Measurements from ENCODE around the gene MBTPS2. TPM values are rescaled to one million over a fixed set of nuclear protein-coding genes. Genes with fewer than 3 reads are reported as not detected.
"Not testable (repeated sequence)": the region's sequence is repeated elsewhere in the genome, so short reads cannot be mapped to it uniquely, and the experiment has no call there.

The MBTPS2 gene
- total and polyA plus RNA-seq, 4 donors: 5.6 to 13.5 (median 9.9) TPM

GRCh38 chrX:21816136-21816535 lies 23.3 kb upstream of the MBTPS2 start:
- H3K27me3 ChIP-seq (ENCODE audit: control insufficient read depth in 4 of 4, insufficient read depth in 4 of 4, low read length in 3 of 4): peaks cover 0 to 3% (median 0%) of the 10 kb centered on the region in 4 donors

DNA sequence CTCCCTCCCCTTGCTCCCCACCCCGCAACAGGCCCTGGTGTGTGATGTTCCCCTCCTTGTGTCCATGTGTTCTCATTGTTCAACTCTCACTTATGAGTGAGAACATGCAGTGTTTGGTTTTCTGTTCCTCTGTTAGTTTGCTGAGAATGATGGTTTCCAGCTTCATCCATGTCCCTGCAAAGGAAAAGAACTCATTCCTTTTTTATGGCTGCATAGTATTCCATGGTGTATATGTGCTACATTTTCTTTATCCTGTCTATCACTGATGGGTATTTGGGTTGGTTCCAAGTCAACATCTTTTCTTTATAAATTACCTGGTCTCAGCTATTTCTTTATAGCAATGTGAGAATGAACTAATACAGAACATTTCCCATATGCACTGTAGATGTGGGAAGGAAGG lies 19.2 kb upstream of the MBTPS2 start:
- not testable (repeated sequence) for H3K9ac ChIP-seq (ENCODE audit: low read depth in 1 of 2, low read length in 2 of 2); H3K27me3 ChIP-seq (ENCODE audit: control insufficient read depth in 4 of 4, insufficient read depth in 4 of 4, low read length in 3 of 4); H3K4me1 ChIP-seq (ENCODE audit: control insufficient read depth in 4 of 4, insufficient read depth in 4 of 4, low read length in 3 of 4); H3K27ac ChIP-seq (ENCODE audit: low read depth in 1 of 2, low read length in 2 of 2); DNase-seq (ENCODE audit: low spot score); H3K9me3 ChIP-seq (ENCODE audit: control insufficient read depth in 4 of 4, low read length in 3 of 4); H3K36me3 ChIP-seq (ENCODE audit: control insufficient read depth in 4 of 4, insufficient read depth in 3 of 4, low read depth in 1 of 4, low read length in 3 of 4); H3K4me3 ChIP-seq (ENCODE audit: low read depth in 1 of 3, low read length in 3 of 3)
- 96% methylated on average over 1 of the region's 1 CpG for WGBS

More at GRCh38 chrX:21816136-21816535, 23.3 kb upstream of the MBTPS2 start:
- TF ChIP-seq, protein P1, sequence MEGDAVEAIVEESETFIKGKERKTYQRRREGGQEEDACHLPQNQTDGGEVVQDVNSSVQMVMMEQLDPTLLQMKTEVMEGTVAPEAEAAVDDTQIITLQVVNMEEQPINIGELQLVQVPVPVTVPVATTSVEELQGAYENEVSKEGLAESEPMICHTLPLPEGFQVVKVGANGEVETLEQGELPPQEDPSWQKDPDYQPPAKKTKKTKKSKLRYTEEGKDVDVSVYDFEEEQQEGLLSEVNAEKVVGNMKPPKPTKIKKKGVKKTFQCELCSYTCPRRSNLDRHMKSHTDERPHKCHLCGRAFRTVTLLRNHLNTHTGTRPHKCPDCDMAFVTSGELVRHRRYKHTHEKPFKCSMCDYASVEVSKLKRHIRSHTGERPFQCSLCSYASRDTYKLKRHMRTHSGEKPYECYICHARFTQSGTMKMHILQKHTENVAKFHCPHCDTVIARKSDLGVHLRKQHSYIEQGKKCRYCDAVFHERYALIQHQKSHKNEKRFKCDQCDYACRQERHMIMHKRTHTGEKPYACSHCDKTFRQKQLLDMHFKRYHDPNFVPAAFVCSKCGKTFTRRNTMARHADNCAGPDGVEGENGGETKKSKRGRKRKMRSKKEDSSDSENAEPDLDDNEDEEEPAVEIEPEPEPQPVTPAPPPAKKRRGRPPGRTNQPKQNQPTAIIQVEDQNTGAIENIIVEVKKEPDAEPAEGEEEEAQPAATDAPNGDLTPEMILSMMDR (IDR thresholded peaks at IDR 0.05; ENCODE audit: low read depth, low read length, missing input control): no peak
- TF ChIP-seq RXRA (IDR thresholded peaks at IDR 0.05) (no peak), REST (IDR thresholded peaks at IDR 0.05) (no peak), HNF4G (IDR thresholded peaks at IDR 0.05) (no peak), SP1 (IDR thresholded peaks at IDR 0.05) (no peak)
- Histone ChIP-seq H3K36me3 (ENCODE audit: control insufficient read depth in 4 of 4, insufficient read depth in 3 of 4, low read depth in 1 of 4, low read length in 3 of 4) (no peaks in the 10 kb centered on the region), H3K27ac (ENCODE audit: low read depth in 1 of 2, low read length in 2 of 2) (no peak overlapping the region), H3K9me3 (ENCODE audit: control insufficient read depth in 4 of 4, low read length in 3 of 4) (peaks cover 0 to 2% (median 0%) of the 10 kb centered on the region in 4 donors), H3K4me1 (ENCODE audit: control insufficient read depth in 4 of 4, insufficient read depth in 4 of 4, low read length in 3 of 4) (no peaks in the 10 kb centered on the region), H3K9ac (ENCODE audit: low read depth in 1 of 2, low read length in 2 of 2) (no peak overlapping the region), H3K4me3 (ENCODE audit: low read depth in 1 of 3, low read length in 3 of 3) (no peak overlapping the region)
- no peak for DNase-seq (ENCODE audit: low spot score)
- WGBS: 91% methylated on average over 5 of the region's 5 CpGs

- Histone ChIP-seq H3K9me3 (ENCODE audit: control insufficient read depth in 4 of 4, low read length in 3 of 4) (no peaks in the 10 kb centered on the region), H3K9ac (ENCODE audit: low read depth in 1 of 2, low read length in 2 of 2) (no peak overlapping the region), H3K4me1 (ENCODE audit: control insufficient read depth in 4 of 4, insufficient read depth in 4 of 4, low read length in 3 of 4) (no peaks in the 10 kb centered on the region), H3K4me3 (ENCODE audit: low read depth in 1 of 3, low read length in 3 of 3) (no peak overlapping the region), H3K27me3 (ENCODE audit: control insufficient read depth in 4 of 4, insufficient read depth in 4 of 4, low read length in 3 of 4) (no peaks in the 10 kb centered on the region), H3K27ac (ENCODE audit: low read depth in 1 of 2, low read length in 2 of 2) (no peak overlapping the region), H3K36me3 (ENCODE audit: control insufficient read depth in 4 of 4, insufficient read depth in 3 of 4, low read depth in 1 of 4, low read length in 3 of 4) (no peaks in the 10 kb centered on the region)
- no peak for DNase-seq (ENCODE audit: low spot score)
- WGBS: 93% methylated on average over 3 of the region's 3 CpGs
- TF ChIP-seq HNF4G (IDR thresholded peaks at IDR 0.05) (no peak), ZBTB33 (IDR thresholded peaks at IDR 0.05) (no peak), HNF4A (conservative IDR thresholded peaks at IDR 0.05) (no peak), FOXA2 (IDR thresholded peaks at IDR 0.05) (no peak), JUND (IDR thresholded peaks at IDR 0.05) (no peak), EGR1 (IDR thresholded peaks at IDR 0.05; ENCODE audit: low read depth in 2 of 2) (no peak), TAF1 (conservative IDR thresholded peaks at IDR 0.05) (no peak), REST (IDR thresholded peaks at IDR 0.05) (no peak), SP1 (IDR thresholded peaks at IDR 0.05) (no peak)
- TF ChIP-seq, protein P2, sequence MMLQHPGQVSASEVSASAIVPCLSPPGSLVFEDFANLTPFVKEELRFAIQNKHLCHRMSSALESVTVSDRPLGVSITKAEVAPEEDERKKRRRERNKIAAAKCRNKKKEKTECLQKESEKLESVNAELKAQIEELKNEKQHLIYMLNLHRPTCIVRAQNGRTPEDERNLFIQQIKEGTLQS (IDR thresholded peaks at IDR 0.05): no peak
- TF ChIP-seq, protein P1 (IDR thresholded peaks at IDR 0.05; ENCODE audit: low read depth, low read length, missing input control): no peak
- TF ChIP-seq, protein P3, sequence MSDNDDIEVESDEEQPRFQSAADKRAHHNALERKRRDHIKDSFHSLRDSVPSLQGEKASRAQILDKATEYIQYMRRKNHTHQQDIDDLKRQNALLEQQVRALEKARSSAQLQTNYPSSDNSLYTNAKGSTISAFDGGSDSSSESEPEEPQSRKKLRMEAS (IDR thresholded peaks at IDR 0.05): no peak
Measured at GRCh38 chrX:21821875-21822274, 17.5 kb upstream of the MBTPS2 start.

Measured in liver (tissue), 9 donors.